Progenitor cell of endocrine pancreas (in vitro differentiated cells): Measurements from ENCODE around the gene SMAD3. TPM values are rescaled to one million over a fixed set of nuclear protein-coding genes. Genes with fewer than 3 reads are reported as not detected.
A peak's percentile ranks its signal among the peaks of the same experiment; 100 is the strongest.

ENCODE experiments used
- DNase-seq: peaks from one replicate; pipeline ENCODE4 v3.0.0; 2021; ENCODE audit warnings: low spot score; ENCODE audit not compliant: unreplicated experiment
- H3K27ac Mint-ChIP-seq: 2 replicates; pipeline ENCODE4 v1.8.0; 2021; ENCODE audit warnings: mild to moderate bottlenecking, moderate library complexity, mixed read lengths
- H3K27me3 Mint-ChIP-seq: 2 replicates; pipeline ENCODE4 v1.8.0; 2021; ENCODE audit warnings: mixed read lengths
- H3K36me3 Mint-ChIP-seq: 2 replicates; pipeline ENCODE4 v1.8.0; 2022; ENCODE audit warnings: mixed read lengths; ENCODE audit not compliant: insufficient read depth
- H3K4me1 Mint-ChIP-seq: 2 replicates; pipeline ENCODE4 v1.8.0; 2021; ENCODE audit warnings: low read depth, mixed read lengths
- H3K4me3 Mint-ChIP-seq: 2 replicates; pipeline ENCODE4 v1.8.0; 2021; ENCODE audit warnings: low read depth, mild to moderate bottlenecking, moderate library complexity, mixed read lengths
- H3K9me3 Mint-ChIP-seq: 2 replicates; pipeline ENCODE4 v1.8.0; 2021; ENCODE audit warnings: low read depth, mixed read lengths
- total RNA-seq: library from RNA; stranded (reverse); gene quantifications from 2 replicates; pipeline ENCODE4 v1.2.1, GENCODE V29; 2021
- TF ChIP-seq, protein P1 (sequence below): fragments of 200-600 bp; sonication (generic); IDR thresholded peaks from one replicate; pipeline ENCODE4 v1.5.0; 2021; ENCODE audit warnings: antibody characterized with exemption, mild to moderate bottlenecking; ENCODE audit not compliant: unreplicated experiment

SMAD3 gene
- total RNA-seq, 1 donor from 2014 or later: 51.3 TPM

GRCh38 chr15:67145312-67145610 is 79.9 kb downstream of the SMAD3 start:
- H3K27ac Mint-ChIP-seq: no peak overlapping the region
- no peaks in the 10 kb centered on the region for H3K9me3 Mint-ChIP-seq
- no peak for DNase-seq
- TF ChIP-seq, protein P1, sequence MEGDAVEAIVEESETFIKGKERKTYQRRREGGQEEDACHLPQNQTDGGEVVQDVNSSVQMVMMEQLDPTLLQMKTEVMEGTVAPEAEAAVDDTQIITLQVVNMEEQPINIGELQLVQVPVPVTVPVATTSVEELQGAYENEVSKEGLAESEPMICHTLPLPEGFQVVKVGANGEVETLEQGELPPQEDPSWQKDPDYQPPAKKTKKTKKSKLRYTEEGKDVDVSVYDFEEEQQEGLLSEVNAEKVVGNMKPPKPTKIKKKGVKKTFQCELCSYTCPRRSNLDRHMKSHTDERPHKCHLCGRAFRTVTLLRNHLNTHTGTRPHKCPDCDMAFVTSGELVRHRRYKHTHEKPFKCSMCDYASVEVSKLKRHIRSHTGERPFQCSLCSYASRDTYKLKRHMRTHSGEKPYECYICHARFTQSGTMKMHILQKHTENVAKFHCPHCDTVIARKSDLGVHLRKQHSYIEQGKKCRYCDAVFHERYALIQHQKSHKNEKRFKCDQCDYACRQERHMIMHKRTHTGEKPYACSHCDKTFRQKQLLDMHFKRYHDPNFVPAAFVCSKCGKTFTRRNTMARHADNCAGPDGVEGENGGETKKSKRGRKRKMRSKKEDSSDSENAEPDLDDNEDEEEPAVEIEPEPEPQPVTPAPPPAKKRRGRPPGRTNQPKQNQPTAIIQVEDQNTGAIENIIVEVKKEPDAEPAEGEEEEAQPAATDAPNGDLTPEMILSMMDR: no peak
- peaks cover 58% of the 10 kb centered on the region for H3K4me1 Mint-ChIP-seq
- no peaks in the 10 kb centered on the region for H3K36me3 Mint-ChIP-seq
- no peak overlapping the region for H3K4me3 Mint-ChIP-seq
- no peaks in the 10 kb centered on the region for H3K27me3 Mint-ChIP-seq

DNA sequence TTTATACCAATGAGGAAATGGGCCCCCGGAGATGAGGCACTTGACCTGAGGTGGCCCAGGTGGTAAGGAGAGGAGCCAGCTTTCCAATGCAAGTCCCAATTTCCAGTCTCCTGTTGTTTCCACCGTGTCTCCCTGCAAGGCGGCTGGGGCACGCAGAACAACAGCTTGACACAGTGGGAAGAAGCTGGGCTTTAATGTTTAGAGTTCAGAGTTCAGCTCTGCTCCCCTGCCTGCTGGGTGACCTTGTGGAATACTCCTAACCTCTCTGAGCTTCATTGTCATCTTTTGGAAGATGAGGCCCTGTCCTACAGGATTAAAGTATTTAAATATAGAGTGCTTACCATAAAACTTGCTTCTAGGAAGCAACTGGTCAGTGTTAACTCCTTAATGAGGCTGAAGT is 80.3 kb downstream of the SMAD3 start:
- Mint-ChIP-seq H3K36me3 (no peaks in the 10 kb centered on the region), H3K27me3 (no peaks in the 10 kb centered on the region), H3K9me3 (no peaks in the 10 kb centered on the region), H3K4me3 (no peak overlapping the region), H3K4me1 (peaks cover 59% of the 10 kb centered on the region), H3K27ac (no peak overlapping the region)
- TF ChIP-seq, protein P1: no peak
- no peak for DNase-seq

DNA sequence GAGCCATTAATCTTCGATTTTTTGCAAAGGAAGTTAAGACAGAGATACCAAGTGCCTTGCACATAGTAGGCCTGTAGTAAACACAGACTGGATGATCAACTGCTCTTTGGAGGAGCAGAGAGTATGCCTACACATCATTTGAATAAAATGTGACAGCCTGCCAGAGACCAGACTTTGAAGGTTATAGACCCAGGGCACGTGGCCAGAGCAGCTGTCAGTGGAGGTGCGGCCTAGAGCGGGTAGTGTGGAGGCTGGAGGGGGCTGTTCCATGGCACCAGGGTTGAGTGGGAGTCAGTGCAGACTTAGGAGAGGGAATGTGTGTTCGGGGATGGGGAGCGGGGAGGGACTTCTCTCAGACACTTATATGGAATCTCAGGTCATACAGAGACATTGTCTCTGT is 80.8 kb downstream of the SMAD3 start:
- no peak for DNase-seq
- Mint-ChIP-seq H3K4me3 (no peak overlapping the region), H3K4me1 (peaks cover 57% of the 10 kb centered on the region), H3K36me3 (no peaks in the 10 kb centered on the region), H3K27ac (peak overlapping the region; percentile 69), H3K27me3 (no peaks in the 10 kb centered on the region), H3K9me3 (no peaks in the 10 kb centered on the region)
- TF ChIP-seq, protein P1: no peak

- Mint-ChIP-seq H3K36me3 (no peaks in the 10 kb centered on the region), H3K4me3 (no peak overlapping the region), H3K27me3 (no peaks in the 10 kb centered on the region), H3K9me3 (no peaks in the 10 kb centered on the region), H3K4me1 (peaks cover 54% of the 10 kb centered on the region), H3K27ac (peak overlapping the region; percentile 58)
- DNase-seq: no peak
- TF ChIP-seq, protein P1: no peak
These were observed 81.5 kb downstream of the SMAD3 start for GRCh38 chr15:67146875-67147381.

GRCh38 chr15:67147396-67147949 is 82.1 kb downstream of the SMAD3 start:
- Mint-ChIP-seq H3K36me3 (no peaks in the 10 kb centered on the region), H3K9me3 (no peaks in the 10 kb centered on the region), H3K4me1 (peaks cover 50% of the 10 kb centered on the region), H3K27ac (no peak overlapping the region), H3K27me3 (no peaks in the 10 kb centered on the region), H3K4me3 (no peak overlapping the region)
- TF ChIP-seq, protein P1: no peak
- no peak for DNase-seq
